H9 (cell line): ENCODE data around the gene RAD1. TPM values are rescaled to one million over a fixed set of nuclear protein-coding genes. Genes with fewer than 3 reads are reported as not detected.

Source experiments
- DNase-seq: peaks from one replicate; pipeline ENCODE4 v3.0.0-alpha.2; 2017
- H2AFZ ChIP-seq: one replicate; pipeline ENCODE4 v1.6.1; 2013; ENCODE audit warnings: mild to moderate bottlenecking, low read length, control low read depth, moderate library complexity
- H2AK5ac ChIP-seq: 2 replicates; pipeline ENCODE4 v1.6.1; 2013; ENCODE audit warnings: low read length, control low read depth, mixed read lengths; ENCODE audit not compliant: insufficient read length
- H2BK120ac ChIP-seq: one replicate; pipeline ENCODE4 v1.6.1; 2013; ENCODE audit warnings: low read depth, mild to moderate bottlenecking, low read length, control low read depth, inconsistent platforms; ENCODE audit not compliant: poor library complexity, severe bottlenecking
- H2BK12ac ChIP-seq: 2 replicates; pipeline ENCODE4 v1.6.1; 2013; ENCODE audit warnings: low read length, control low read depth, mixed read lengths, low read depth; ENCODE audit not compliant: insufficient read length
- H2BK15ac ChIP-seq: 2 replicates; pipeline ENCODE4 v1.6.1; 2013; ENCODE audit warnings: low read depth, low read length, control low read depth
- H2BK20ac ChIP-seq: one replicate; pipeline ENCODE4 v1.6.1; 2013; ENCODE audit warnings: low read depth, mild to moderate bottlenecking, low read length, control low read depth, inconsistent platforms; ENCODE audit not compliant: poor library complexity, severe bottlenecking
- H2BK5ac ChIP-seq: 2 replicates; pipeline ENCODE4 v1.6.1; 2013; ENCODE audit warnings: low read length, control low read depth, mixed read lengths; ENCODE audit not compliant: insufficient read length
- H3K14ac ChIP-seq: 2 replicates; pipeline ENCODE4 v1.6.1; 2013; ENCODE audit warnings: low read length, control low read depth; ENCODE audit not compliant: insufficient read depth
- H3K18ac ChIP-seq: 2 replicates; pipeline ENCODE4 v1.6.1; 2013; ENCODE audit warnings: low read depth, mild to moderate bottlenecking, mixed read lengths, low read length, control low read depth; ENCODE audit not compliant: insufficient read length
- H3K23ac ChIP-seq: 2 replicates; pipeline ENCODE4 v1.6.1; 2013; ENCODE audit warnings: low read length, control low read depth, mixed read lengths, low read depth; ENCODE audit not compliant: insufficient read length
- H3K23me2 ChIP-seq: 2 replicates; pipeline ENCODE4 v1.6.1; 2013; ENCODE audit warnings: low read depth, mild to moderate bottlenecking, mixed read lengths, low read length, control low read depth; ENCODE audit not compliant: insufficient read length, poor library complexity, severe bottlenecking
- H3K27ac ChIP-seq: 2 replicates; pipeline ENCODE4 v1.5.1; 2013; ENCODE audit warnings: low read length, control low read depth, mixed read lengths, low read depth; ENCODE audit not compliant: insufficient read length
- H3K27me3 ChIP-seq: 2 replicates; pipeline ENCODE4 v1.6.1; 2013; ENCODE audit warnings: low read length, control low read depth, inconsistent platforms; ENCODE audit not compliant: insufficient read depth
- H3K4ac ChIP-seq: 2 replicates; pipeline ENCODE4 v1.6.1; 2013; ENCODE audit warnings: low read depth, mild to moderate bottlenecking, control low read depth, inconsistent platforms, low read length, moderate library complexity
- H3K4me1 ChIP-seq: 2 replicates; pipeline ENCODE4 v1.6.1; 2013; ENCODE audit warnings: low read length, control low read depth, inconsistent platforms; ENCODE audit not compliant: insufficient read depth
- H3K4me2 ChIP-seq: 2 replicates; pipeline ENCODE4 v1.6.1; 2013; ENCODE audit warnings: low read length, control low read depth, mixed read lengths; ENCODE audit not compliant: insufficient read length, insufficient read depth
- H3K56ac ChIP-seq: 2 replicates; pipeline ENCODE4 v1.6.1; 2013; ENCODE audit warnings: low read depth, mild to moderate bottlenecking, mixed read lengths, low read length, control low read depth; ENCODE audit not compliant: insufficient read length
- H3K79me1 ChIP-seq: 2 replicates; pipeline ENCODE4 v1.6.1; 2013; ENCODE audit warnings: low read depth, mild to moderate bottlenecking, moderate library complexity, low read length, control low read depth, inconsistent platforms; ENCODE audit not compliant: insufficient read depth, poor library complexity, severe bottlenecking
- H3K79me2 ChIP-seq: 2 replicates; pipeline ENCODE4 v1.6.1; 2013; ENCODE audit warnings: low read length, control low read depth, inconsistent platforms; ENCODE audit not compliant: insufficient read depth
- H3K9ac ChIP-seq: 2 replicates; pipeline ENCODE4 v1.6.1; 2013; ENCODE audit warnings: low read length, control low read depth, mixed read lengths; ENCODE audit not compliant: insufficient read length; ENCODE audit errors: extremely low read depth
- H3K9me3 ChIP-seq: one replicate; pipeline ENCODE4 v1.6.1; 2013; ENCODE audit warnings: low read depth, low read length, inconsistent platforms; ENCODE audit not compliant: control insufficient read depth
- H3T11ph ChIP-seq: one replicate; pipeline ENCODE4 v1.6.1; 2013; ENCODE audit warnings: mild to moderate bottlenecking, low read length, control low read depth, inconsistent platforms
- H4K20me1 ChIP-seq: one replicate; pipeline ENCODE4 v1.6.1; 2013; ENCODE audit not compliant: control insufficient read depth, insufficient read length, insufficient read depth
- H4K5ac ChIP-seq: 2 replicates; pipeline ENCODE4 v1.6.1; 2013; ENCODE audit warnings: low read depth, mild to moderate bottlenecking, mixed read lengths, low read length, control low read depth; ENCODE audit not compliant: insufficient read length
- H4K8ac ChIP-seq: replicated peaks from 2 replicates; pipeline ENCODE4 v1.6.1; 2013; ENCODE audit warnings: low read length, control low read depth, mixed read lengths, low read depth; ENCODE audit not compliant: insufficient read length
- H4K91ac ChIP-seq: 2 replicates; pipeline ENCODE4 v1.6.1; 2013; ENCODE audit warnings: low read depth, mild to moderate bottlenecking, moderate library complexity, mixed read lengths, low read length, control low read depth; ENCODE audit not compliant: insufficient read length
- H3K27ac Mint-ChIP-seq, 3 experiments: 2 replicates in 2 of 3; 3 replicates in 1 of 3; pipeline ENCODE4 v1.8.0; 2020 to 2021; ENCODE audit warnings: mixed read lengths in 3 of 3, mild to moderate bottlenecking in 1 of 3, moderate library complexity in 1 of 3
- H3K27me3 Mint-ChIP-seq: 2 replicates; pipeline ENCODE4 v1.8.0; 2021; ENCODE audit warnings: low read depth, mild to moderate bottlenecking, moderate library complexity, mixed read lengths
- H3K36me3 Mint-ChIP-seq, 3 experiments: 2 replicates in 2 of 3; 3 replicates in 1 of 3; pipeline ENCODE4 v1.8.0; 2020 to 2021; ENCODE audit warnings: low read depth in 3 of 3, mixed read lengths in 3 of 3; ENCODE audit not compliant: insufficient read depth in 1 of 3
- H3K4me1 Mint-ChIP-seq, 2 experiments: 2 replicates each; pipeline ENCODE4 v1.8.0; 2020; ENCODE audit warnings: mixed read lengths in 2 of 2
- H3K4me3 Mint-ChIP-seq, 2 experiments: 2 replicates in 1 of 2; 3 replicates in 1 of 2; pipeline ENCODE4 v1.8.0; 2020 to 2021; ENCODE audit warnings: mild to moderate bottlenecking in 2 of 2, mixed read lengths in 2 of 2, moderate library complexity in 1 of 2
- H3K9me3 Mint-ChIP-seq, 2 experiments: 2 replicates in 1 of 2; 3 replicates in 1 of 2; pipeline ENCODE4 v1.8.0; 2020; ENCODE audit warnings: mild to moderate bottlenecking in 2 of 2, mixed read lengths in 2 of 2, moderate library complexity in 1 of 2
- CTCF ChIP-seq: fragments of 200-600 bp; sonication (generic); conservative IDR thresholded peaks from 3 replicates; pipeline ENCODE4 v1.8.0; 2021; ENCODE audit warnings: antibody characterized with exemption, mild to moderate bottlenecking
- WGBS: extraction: QIAGEN DNeasy Blood & Tissue Kit; methylation state at CpG from one replicate; pipeline ENCODE4 v1.1.7; 2013; ENCODE audit warnings: missing lambda C conversion rate, low lambda C conversion rate, mixed read lengths; ENCODE audit not compliant: insufficient read length; ENCODE audit errors: extremely low coverage; 5-methylcytosine and 5-hydroxymethylcytosine counted together
- total RNA-seq: library from RNA; stranded (reverse); gene quantifications from 2 replicates; pipeline ENCODE4 v1.2.1, GENCODE V29; 2021

Gene RAD1
- total RNA-seq, 1 experiment from 2014 or later, result 39.5 TPM

- Histone ChIP-seq H2AK5ac (no peak overlapping the region), H3K9ac (no peak overlapping the region), H4K91ac (no peak overlapping the region), H2BK15ac (no peak overlapping the region), H3K23ac (no peak overlapping the region), H3K27ac (no peak overlapping the region), H3K23me2 (peaks cover 6% of the 10 kb centered on the region), H3K56ac (no peak overlapping the region), H3K4me2 (no peak overlapping the region), H3T11ph (no peak overlapping the region), H3K14ac (no peak overlapping the region), H3K79me2 (peaks cover 8% of the 10 kb centered on the region; the same call in 1 of the 2 replicates), H3K18ac (no peak overlapping the region), H3K79me1 (peaks cover 7% of the 10 kb centered on the region), H4K20me1 (no peaks in the 10 kb centered on the region), H3K27me3 (no peaks in the 10 kb centered on the region), H4K8ac (no peak overlapping the region), H3K4ac (no peak overlapping the region), H4K5ac (no peak overlapping the region), H2BK12ac (no peak overlapping the region), H2AFZ (no peak overlapping the region), H3K9me3 (no peaks in the 10 kb centered on the region), H2BK20ac (no peak overlapping the region), H2BK120ac (no peak overlapping the region), H3K4me1 (no peaks in the 10 kb centered on the region; the same call in 1 of the 2 replicates), H2BK5ac (no peak overlapping the region)
- H3K4me3 Mint-ChIP-seq, result no peak overlapping the region
- H3K27me3 Mint-ChIP-seq, result no peaks in the 10 kb centered on the region
- no peak for TF ChIP-seq CTCF
- peaks cover 17 to 23% of the 10 kb centered on the region in 2 experiments for H3K4me1 Mint-ChIP-seq
- H3K27ac Mint-ChIP-seq, result peak overlapping the region in 1 of 3 experiments; percentile 37; a peak in 1 of 7 replicates
- H3K36me3 Mint-ChIP-seq, result peaks cover 18 to 45% (median 40%) of the 10 kb centered on the region in 3 experiments
- no peaks in the 10 kb centered on the region; a peak in 1 of 5 replicates for H3K9me3 Mint-ChIP-seq
- WGBS, result no CpG with 5 or more reads among the region's 5 CpGs
- DNase-seq, result no peak
Measured at GRCh38 chr5:34928267-34928666, 13.0 kb upstream of the RAD1 start.
